GM12878 (cell line): Measurements from ENCODE around the gene HSPB7. TPM values are rescaled to one million over a fixed set of nuclear protein-coding genes. Genes with fewer than 3 reads are reported as not detected.

Source experiments
- ATAC-seq: fragments of 200-7000 bp; cut with Tn5 transposase; 3 replicates; pipeline ENCODE4 v1.9.1; 2020; ENCODE audit warnings: mild to moderate bottlenecking, moderate library complexity
- BruUV-seq: library from RNA; stranded (reverse); fragments of 400-500 nt; replicated peaks from 2 replicates; lab custom pipeline; 2021; lab: Mats Ljungman, UMichigan
- CTCF ChIA-PET: fragments of 300-600 bp; sonication (Branson Sonifier 250); formaldehyde crosslinking; extraction: SDS; loops from one replicate; lab custom pipeline; 2021; ENCODE audit warnings: inconsistent platforms; lab: Yijun Ruan, JAX
- POLR2A ChIA-PET: fragments of 350-600 bp; formaldehyde crosslinking; extraction: SDS; loops from one replicate; lab custom pipeline; 2021; ENCODE audit warnings: inconsistent platforms; lab: Charles Lee
- RAD21 ChIA-PET: fragments of 300-600 bp; sonication (Branson Sonifier 250); formaldehyde crosslinking; loops from one replicate; lab custom pipeline; 2023; ENCODE audit warnings: antibody characterized with exemption; ENCODE audit not compliant: unreplicated experiment; lab: Charles Lee
- SMC1A ChIA-PET: fragments of 300-600 bp; sonication (Branson Sonifier 250); formaldehyde crosslinking; loops from one replicate; lab custom pipeline; 2023; ENCODE audit not compliant: unreplicated experiment, uncharacterized antibody; lab: Charles Lee
- DNase-seq: peaks from one replicate; pipeline ENCODE4 v3.0.0-alpha.2; 2011; ENCODE audit warnings: low read depth, low spot score
- FAIRE-seq: peaks from 3 replicates; lab custom pipeline; 2011; peaks lifted over from hg19 to GRCh38; lab: Jason Lieb, UNC
- H2AFZ ChIP-seq: 2 replicates; pipeline ENCODE4 v1.6.0; 2011; ENCODE audit warnings: low read depth, low read length, control low read depth; ENCODE audit not compliant: control insufficient read depth
- H3K27ac ChIP-seq: 2 replicates; pipeline ENCODE4 v1.5.1; 2011; ENCODE audit warnings: control low read depth; ENCODE audit not compliant: control insufficient read depth, insufficient read depth
- H3K27me3 ChIP-seq, 2 experiments: replicated peaks in 1 of 2; 2 replicates each; pipeline versions ENCODE4 v1.6.0 to v1.6.1; 2011; ENCODE audit warnings: low read length in 1 of 2; ENCODE audit not compliant: control insufficient read depth in 2 of 2, insufficient read depth in 2 of 2
- H3K36me3 ChIP-seq, 2 experiments: 2 replicates each; pipeline ENCODE4 v1.5.1; 2011; ENCODE audit warnings: low read length in 1 of 2; ENCODE audit not compliant: control insufficient read depth in 2 of 2, insufficient read depth in 2 of 2
- H3K4me1 ChIP-seq: 2 replicates; pipeline ENCODE4 v1.6.1; 2011; ENCODE audit warnings: mild to moderate bottlenecking, low read length, moderate library complexity, mixed read lengths; ENCODE audit not compliant: control insufficient read depth, insufficient read depth
- H3K4me2 ChIP-seq: 2 replicates; pipeline ENCODE4 v1.6.0; 2011; ENCODE audit warnings: control low read depth; ENCODE audit not compliant: control insufficient read depth, insufficient read depth
- H3K4me3 ChIP-seq: fragments of 200-600 bp; sonication (generic); 2 replicates; pipeline ENCODE4 v1.5.1; 2016
- H3K79me2 ChIP-seq: 2 replicates; pipeline ENCODE4 v1.6.0; 2011; ENCODE audit warnings: low read length; ENCODE audit not compliant: control insufficient read depth, insufficient read depth
- H3K9ac ChIP-seq: 2 replicates; pipeline ENCODE4 v1.8.0; 2011; ENCODE audit warnings: low read length, control low read depth, mixed read lengths; ENCODE audit not compliant: control insufficient read depth, insufficient read depth
- H3K9me3 ChIP-seq: replicated peaks from 3 replicates; pipeline ENCODE4 v1.5.1; 2011; ENCODE audit warnings: mild to moderate bottlenecking, low read length; ENCODE audit not compliant: control insufficient read depth, insufficient read depth
- H4K20me1 ChIP-seq: 2 replicates; pipeline ENCODE4 v1.6.0; 2011; ENCODE audit not compliant: control insufficient read depth, insufficient read depth
- FOXK2 ChIP-seq: fragments of 450-650 bp; IDR thresholded peaks from 2 replicates; pipeline ENCODE4 v1.6.1; 2017; ENCODE audit warnings: mild to moderate bottlenecking, moderate library complexity
- KDM1A ChIP-seq: fragments of 200-600 bp; sonication (generic); IDR thresholded peaks from 2 replicates; pipeline ENCODE4 v1.6.1; 2016; ENCODE audit warnings: borderline replicate concordance
- MYB ChIP-seq: fragments of 150-350 bp; IDR thresholded peaks from 2 replicates; pipeline ENCODE4 v1.6.1; 2014; ENCODE audit warnings: mild to moderate bottlenecking, low read depth, low read length, borderline replicate concordance
- PAX8 ChIP-seq: fragments of 450-650 bp; IDR thresholded peaks from 2 replicates; pipeline ENCODE4 v1.6.1; 2017; ENCODE audit warnings: mild to moderate bottlenecking, moderate library complexity
- RAD21 ChIP-seq: IDR thresholded peaks from 2 replicates; pipeline ENCODE4 v1.6.1; 2011; ENCODE audit warnings: mild to moderate bottlenecking, low read depth, low read length, moderate library complexity; ENCODE audit not compliant: insufficient read depth
- RAD51 ChIP-seq: fragments of 450-650 bp; IDR thresholded peaks from 2 replicates; pipeline ENCODE4 v1.6.1; 2016; ENCODE audit warnings: moderate library complexity, mild to moderate bottlenecking, inconsistent platforms
- SMAD5 ChIP-seq: IDR thresholded peaks from 2 replicates; pipeline ENCODE4 v1.6.1; 2016; ENCODE audit warnings: antibody characterized with exemption, low read depth
- STAT1 ChIP-seq: fragments of 450-650 bp; conservative IDR thresholded peaks from 2 replicates; pipeline ENCODE4 v1.6.1; 2014; ENCODE audit warnings: antibody characterized with exemption, mild to moderate bottlenecking
- TARDBP ChIP-seq: IDR thresholded peaks from 2 replicates; pipeline ENCODE4 v1.6.1; 2016; ENCODE audit warnings: borderline replicate concordance
- WGBS: methylation state at CpG from one replicate; pipeline ENCODE4 v1.1.6; 2016; ENCODE audit warnings: low lambda C conversion rate; ENCODE audit not compliant: insufficient replicate concordance, insufficient coverage; ENCODE audit errors: missing lambda C conversion rate; 5-methylcytosine and 5-hydroxymethylcytosine counted together
- in situ Hi-C: fragments of 300-500 bp; cut with MboI; formaldehyde crosslinking; loops from 9 replicates; pipeline ENCODE4 v1.14.3; 2018; ENCODE audit warnings: mixed read lengths
- intact Hi-C: fragments of 100-400 bp; cut with micrococcal nuclease; formaldehyde crosslinking; loops from one replicate; pipeline ENCODE4 v1.14.2; 2022; ENCODE audit not compliant: unreplicated experiment
- polyA plus RNA-seq, 11 experiments: library from polyadenylated mRNA; depleted of rRNA in 4 of 11; unstranded in 6 of 11; stranded (reverse) in 5 of 11; fragments of >200 nt; fragmentation: Nextera tagmentation in 4 of 11; fragmentation: Illumina TruSeq in 1 of 11; extraction: Ambion mirVana in 4 of 11; extraction: Trizol in 1 of 11; gene quantifications; 1 replicate in 1 of 11; 2 replicates in 10 of 11; pipeline versions ENCODE4 v1.2.1 to v1.2.3, GENCODE V29; 2011 to 2016; ENCODE audit warnings: inconsistent platforms in 2 of 11, missing spikeins in 2 of 11, low read depth in 1 of 11
- total RNA-seq, 4 experiments: library from RNA; depleted of rRNA in 3 of 4; stranded (reverse); fragments of >200 nt in 3 of 4; fragmentation: Illumina TruSeq in 1 of 4; extraction: Trizol in 1 of 4; gene quantifications; 2 replicates each; pipeline versions ENCODE4 v1.2.1 to v1.2.3, GENCODE V29; 2013 to 2021
- TF ChIP-seq, protein P1 (sequence below): fragments of 450-650 bp; IDR thresholded peaks from 2 replicates; pipeline ENCODE4 v1.6.1; 2017; ENCODE audit warnings: low read depth, mild to moderate bottlenecking, moderate library complexity

HSPB7 gene
- total and polyA plus RNA-seq, 10 of the 15 experiments (the other 5 are each of a cell fraction or from before 2014, with no cell fraction given), result 0.34 TPM; not detected in 9

DNA sequence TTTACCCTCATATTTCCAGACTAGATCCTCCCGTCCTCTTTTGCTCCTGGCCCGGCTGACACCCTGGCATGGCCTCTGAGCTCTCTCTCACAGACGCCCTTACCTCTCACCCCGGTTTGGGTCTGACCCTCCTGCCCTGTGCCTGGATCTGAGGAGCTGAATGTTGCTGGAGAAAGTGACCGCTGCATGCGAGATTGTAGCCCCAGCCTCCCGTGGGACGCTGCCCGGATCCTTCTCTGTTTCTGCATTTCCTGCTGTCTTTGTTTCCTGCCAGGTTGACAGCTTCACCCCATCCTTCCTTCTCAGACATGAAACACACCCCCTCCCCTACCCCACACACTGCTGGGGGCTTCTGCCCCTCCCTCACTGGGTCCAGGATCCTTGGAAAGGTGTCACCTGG lies 46.1 kb upstream of the HSPB7 start:
- RAD21 ChIA-PET, result no interaction called here
- Histone ChIP-seq H3K27me3 (no peaks in the 10 kb centered on the region; a peak in 1 of 4 replicates), H3K36me3 (no peaks in the 10 kb centered on the region), H3K9me3 (no peaks in the 10 kb centered on the region), H3K27ac (no peak overlapping the region), H3K4me3 (no peak overlapping the region), H3K79me2 (no peaks in the 10 kb centered on the region), H4K20me1 (no peaks in the 10 kb centered on the region), H3K9ac (no peak overlapping the region), H3K4me1 (no peaks in the 10 kb centered on the region), H3K4me2 (no peak overlapping the region), H2AFZ (no peak overlapping the region)
- intact Hi-C loops, result no loop called here
- ATAC-seq (no peak), FAIRE-seq (no peak), DNase-seq (no peak)
- in situ Hi-C loops, result no loop called here
- POLR2A ChIA-PET, result no interaction called here
- TF ChIP-seq TARDBP, result no peak
- TF ChIP-seq KDM1A, result no peak
- TF ChIP-seq RAD21, result no peak
- TF ChIP-seq, protein P1, sequence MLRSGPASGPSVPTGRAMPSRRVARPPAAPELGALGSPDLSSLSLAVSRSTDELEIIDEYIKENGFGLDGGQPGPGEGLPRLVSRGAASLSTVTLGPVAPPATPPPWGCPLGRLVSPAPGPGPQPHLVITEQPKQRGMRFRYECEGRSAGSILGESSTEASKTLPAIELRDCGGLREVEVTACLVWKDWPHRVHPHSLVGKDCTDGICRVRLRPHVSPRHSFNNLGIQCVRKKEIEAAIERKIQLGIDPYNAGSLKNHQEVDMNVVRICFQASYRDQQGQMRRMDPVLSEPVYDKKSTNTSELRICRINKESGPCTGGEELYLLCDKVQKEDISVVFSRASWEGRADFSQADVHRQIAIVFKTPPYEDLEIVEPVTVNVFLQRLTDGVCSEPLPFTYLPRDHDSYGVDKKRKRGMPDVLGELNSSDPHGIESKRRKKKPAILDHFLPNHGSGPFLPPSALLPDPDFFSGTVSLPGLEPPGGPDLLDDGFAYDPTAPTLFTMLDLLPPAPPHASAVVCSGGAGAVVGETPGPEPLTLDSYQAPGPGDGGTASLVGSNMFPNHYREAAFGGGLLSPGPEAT, result no peak
- no peak for TF ChIP-seq STAT1
- TF ChIP-seq SMAD5, result no peak
- no peak for TF ChIP-seq FOXK2
- TF ChIP-seq PAX8, result no peak
- TF ChIP-seq RAD51, result no peak
- TF ChIP-seq MYB, result no peak
- no TSS peak for BruUV-seq
- 14% methylated on average over 9 of the region's 9 CpGs for WGBS
- SMC1A ChIA-PET, result no interaction called here
- CTCF ChIA-PET, result interaction anchor here (1.3 to 1.6 kb wide), 3 partner anchors 10 to 15 kb away, joined by 5 read pairs; no protein-coding TSS in a partner anchor
